Thoracic aorta (tissue), 2 donors: ENCODE results near the gene TCP1. TPM values are rescaled to one million over a fixed set of nuclear protein-coding genes. Genes with fewer than 3 reads are reported as not detected.
A peak's percentile ranks its signal among the peaks of the same experiment; 100 is the strongest.

ENCODE experiments used
- ATAC-seq: fragments of 150-250 bp; one replicate; pipeline ENCODE4 v1.8.0; 2017; ENCODE audit warnings: low read depth; ENCODE audit not compliant: insufficient number of reproducible peaks, low FRiP score
- DNase-seq: peaks from one replicate; pipeline ENCODE4 v3.0.0-alpha.2; 2020; ENCODE audit warnings: low spot score
- H3K27ac ChIP-seq, 2 donors: fragments of 200-600 bp; sonication (generic); 1 replicate in 1 of 2; 2 replicates in 1 of 2; pipeline ENCODE4 v1.5.1; 2016; ENCODE audit warnings: mild to moderate bottlenecking in 2 of 2, moderate library complexity in 2 of 2
- H3K27me3 ChIP-seq: fragments of 200-600 bp; sonication (generic); replicated peaks from 2 replicates; pipeline ENCODE4 v1.6.0; 2016; ENCODE audit warnings: mild to moderate bottlenecking; ENCODE audit not compliant: insufficient read depth
- H3K36me3 ChIP-seq: fragments of 200-600 bp; sonication (generic); one replicate; pipeline ENCODE4 v1.5.1; 2016
- H3K4me1 ChIP-seq, 2 donors: fragments of 200-600 bp; sonication (generic); 1 replicate in 1 of 2; 2 replicates in 1 of 2; pipeline versions ENCODE4 v1.5.1 to v1.6.0; 2016; ENCODE audit warnings: low read depth in 2 of 2, mild to moderate bottlenecking in 1 of 2; ENCODE audit not compliant: control insufficient read depth in 1 of 2
- H3K4me3 ChIP-seq: fragments of 200-600 bp; sonication (generic); 2 replicates; pipeline ENCODE4 v1.5.1; 2016; ENCODE audit warnings: mild to moderate bottlenecking
- H3K9me3 ChIP-seq: fragments of 200-600 bp; sonication (generic); 2 replicates; pipeline ENCODE4 v1.5.1; 2016
- total RNA-seq, 2 donors: library from RNA; depleted of rRNA; stranded (reverse); fragments of >200 nt; gene quantifications; one replicate each; pipeline versions ENCODE4 v1.1.0 to v1.2.3, GENCODE V29; 2016
- TF ChIP-seq, protein P1 (sequence below): fragments of 200-600 bp; sonication (generic); IDR thresholded peaks from one replicate; pipeline ENCODE4 v1.5.1; 2019; ENCODE audit warnings: antibody characterized with exemption

TCP1 gene
- total RNA-seq, 2 donors from 2014 or later: 112 to 138 TPM

DNA sequence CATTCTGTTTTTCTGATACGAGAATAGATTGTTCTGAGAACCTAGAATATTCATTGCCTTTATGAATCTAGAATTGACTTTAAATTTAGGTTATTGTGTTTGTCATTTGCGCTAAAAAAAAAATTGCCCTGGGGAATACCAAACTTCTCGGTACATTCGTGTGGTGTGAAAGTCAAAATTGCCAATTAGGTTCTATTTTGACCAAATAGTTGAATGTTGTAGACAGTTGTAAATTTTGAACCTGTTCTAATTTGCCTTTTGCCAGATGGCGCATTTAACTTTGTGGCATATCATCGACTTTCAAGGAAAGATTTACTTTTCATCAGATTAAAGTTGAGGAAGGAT, 59.1 kb downstream of the TCP1 start:
- DNase-seq (no peak), ATAC-seq (no peak)
- Histone ChIP-seq H3K9me3 (no peaks in the 10 kb centered on the region), H3K4me3 (peak overlapping the region; percentile 89), H3K4me1 (peaks cover 51 to 60% of the 10 kb centered on the region in 2 donors), H3K36me3 (no peaks in the 10 kb centered on the region), H3K27me3 (no peaks in the 10 kb centered on the region), H3K27ac (peak overlapping the region in 1 of 2 donors; percentile 17)
- TF ChIP-seq, protein P1, sequence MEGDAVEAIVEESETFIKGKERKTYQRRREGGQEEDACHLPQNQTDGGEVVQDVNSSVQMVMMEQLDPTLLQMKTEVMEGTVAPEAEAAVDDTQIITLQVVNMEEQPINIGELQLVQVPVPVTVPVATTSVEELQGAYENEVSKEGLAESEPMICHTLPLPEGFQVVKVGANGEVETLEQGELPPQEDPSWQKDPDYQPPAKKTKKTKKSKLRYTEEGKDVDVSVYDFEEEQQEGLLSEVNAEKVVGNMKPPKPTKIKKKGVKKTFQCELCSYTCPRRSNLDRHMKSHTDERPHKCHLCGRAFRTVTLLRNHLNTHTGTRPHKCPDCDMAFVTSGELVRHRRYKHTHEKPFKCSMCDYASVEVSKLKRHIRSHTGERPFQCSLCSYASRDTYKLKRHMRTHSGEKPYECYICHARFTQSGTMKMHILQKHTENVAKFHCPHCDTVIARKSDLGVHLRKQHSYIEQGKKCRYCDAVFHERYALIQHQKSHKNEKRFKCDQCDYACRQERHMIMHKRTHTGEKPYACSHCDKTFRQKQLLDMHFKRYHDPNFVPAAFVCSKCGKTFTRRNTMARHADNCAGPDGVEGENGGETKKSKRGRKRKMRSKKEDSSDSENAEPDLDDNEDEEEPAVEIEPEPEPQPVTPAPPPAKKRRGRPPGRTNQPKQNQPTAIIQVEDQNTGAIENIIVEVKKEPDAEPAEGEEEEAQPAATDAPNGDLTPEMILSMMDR: no peak

DNA sequence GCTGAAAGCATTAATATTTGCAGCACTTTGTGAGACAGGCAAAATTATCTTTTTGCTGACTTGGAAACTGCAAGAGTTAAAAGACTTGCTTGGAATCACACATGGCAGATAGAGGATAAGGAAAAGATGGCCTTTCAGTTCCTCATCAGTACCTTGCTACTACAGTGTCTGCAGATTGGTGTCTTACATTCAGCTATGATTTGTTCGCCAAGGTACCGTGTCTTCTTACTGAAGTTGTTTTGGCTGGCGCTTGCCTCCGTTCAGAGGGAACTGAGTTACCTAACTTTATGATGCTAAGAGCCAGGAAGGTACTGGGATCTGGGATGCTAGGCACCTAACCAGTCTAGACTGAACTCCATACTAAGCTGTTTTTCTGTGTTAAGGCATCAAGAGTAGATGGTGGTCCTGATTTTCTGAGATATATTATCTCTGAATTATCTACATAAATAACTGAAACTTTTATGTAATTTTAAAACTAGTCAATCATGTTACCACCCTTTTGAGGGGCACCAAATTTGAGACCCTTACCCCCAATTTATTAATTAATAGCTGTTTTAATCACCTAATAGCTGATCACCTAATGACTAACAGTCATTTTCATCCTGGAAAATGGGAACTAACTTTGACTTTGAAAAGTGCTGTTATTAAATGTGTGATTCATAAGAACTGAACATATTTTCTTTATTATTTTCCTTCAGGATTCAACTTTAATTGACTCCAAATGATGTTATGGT, 59.6 kb downstream of the TCP1 start:
- no peaks in the 10 kb centered on the region for H3K36me3 ChIP-seq
- no peaks in the 10 kb centered on the region for H3K9me3 ChIP-seq
- ATAC-seq (no peak), DNase-seq (no peak)
- peaks cover 48 to 60% of the 10 kb centered on the region in 2 donors for H3K4me1 ChIP-seq
- TF ChIP-seq, protein P1: no peak
- H3K27me3 ChIP-seq: no peaks in the 10 kb centered on the region
- H3K27ac ChIP-seq: peak overlapping the region in 1 of 2 donors; percentile 17
- peak overlapping the region; percentile 89 for H3K4me3 ChIP-seq

DNA sequence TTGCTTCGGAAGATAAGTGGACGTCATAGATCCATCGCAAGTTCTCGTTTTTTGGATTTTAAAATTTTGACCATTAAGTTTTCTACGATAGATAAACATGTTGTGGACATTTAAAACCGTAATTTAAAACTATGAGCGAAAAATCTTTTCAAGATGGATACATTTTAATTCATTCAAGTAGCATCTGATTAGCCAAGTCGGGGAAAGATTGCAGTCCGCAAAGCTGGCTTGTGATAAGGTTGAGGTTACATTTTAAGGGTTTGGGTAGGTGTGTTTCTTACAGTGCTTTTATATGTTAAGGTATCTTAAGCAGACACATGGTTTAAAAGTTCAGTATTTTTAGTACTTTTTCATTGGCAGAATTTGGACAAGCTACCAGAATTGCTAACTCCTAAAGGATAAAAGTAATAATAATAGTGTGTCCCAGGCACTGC, 60.9 kb downstream of the TCP1 start:
- Histone ChIP-seq H3K4me1 (peaks cover 39 to 57% of the 10 kb centered on the region in 2 donors), H3K4me3 (peak overlapping the region; percentile 89), H3K36me3 (no peaks in the 10 kb centered on the region), H3K27ac (peak overlapping the region; percentile 97 to 99), H3K9me3 (no peaks in the 10 kb centered on the region), H3K27me3 (no peaks in the 10 kb centered on the region)
- TF ChIP-seq, protein P1: no peak
- ATAC-seq (no peak), DNase-seq (no peak)

Other genes with a start within 250 kb of the TCP1 start
- gene SOD2, start 96.4 kb downstream of the TCP1 start, total RNA-seq: 1,000 to 10,000 TPM in 1 of 2 donors, 100 to 1,000 TPM in 1; 138 to 1,181 TPM
- gene WTAP, start 62.1 kb downstream of the TCP1 start, total RNA-seq: 100 to 1,000 TPM in 1 of 2 donors, 10 to 100 TPM in 1; 46.3 to 157 TPM
- gene ACAT2, start 27.6 kb downstream of the TCP1 start, total RNA-seq: 10 to 100 TPM in 1 of 2 donors, 1 to 10 TPM in 1; 8.1 to 11.1 TPM
- 10 to 100 TPM; 34.8 to 46.2 TPM for gene MRPL18, start 865 bp upstream of the TCP1 start, total RNA-seq
- gene PNLDC1, start 10.7 kb upstream of the TCP1 start, total RNA-seq: under 1 TPM in 1 of 2 donors, not detected in 1; 0.54 TPM
- under 1 TPM; 0.14 to 0.27 TPM for gene MAS1, start 101.4 kb upstream of the TCP1 start, total RNA-seq
- gene IGF2R, start 179.5 kb upstream of the TCP1 start, total RNA-seq: 10 to 100 TPM; 82.2 to 88.4 TPM